HCT116 (cell line): ENCODE measurements around the gene ZNF543. TPM values are rescaled to one million over a fixed set of nuclear protein-coding genes. Genes with fewer than 3 reads are reported as not detected.

Experiments used
- ATAC-seq: fragments of 200-7000 bp; cut with Tn5 transposase; 2 replicates; pipeline ENCODE4 v1.9.1; 2020; ENCODE audit warnings: mild to moderate bottlenecking, moderate library complexity
- BruUV-seq: library from RNA; stranded (reverse); fragments of 400-500 nt; replicated peaks from 2 replicates; lab custom pipeline; 2021; lab: Mats Ljungman, UMichigan
- CTCF ChIA-PET: fragments of 300-600 bp; sonication (Branson Sonifier 250); formaldehyde crosslinking; loops from one replicate; lab custom pipeline; 2021; ENCODE audit warnings: antibody characterized with exemption; lab: Charles Lee
- POLR2A ChIA-PET: fragments of 300-600, 350-600 bp; sonication (Branson Sonifier 250); formaldehyde crosslinking; loops from one replicate; lab custom pipeline; 2021; ENCODE audit warnings: antibody characterized with exemption; lab: Charles Lee
- RAD21 ChIA-PET, 2 experiments: fragments of 300-600 bp; sonication (Branson Sonifier 250); formaldehyde crosslinking; loops; one replicate each; lab custom pipeline; 2023; ENCODE audit warnings: low total read pairs in 2 of 2; ENCODE audit not compliant: uncharacterized antibody in 2 of 2, unreplicated experiment in 2 of 2, low non-redundant PET in 1 of 2; lab: Charles Lee
- DNase-seq: peaks from one replicate; pipeline ENCODE4 v3.0.0-alpha.2; 2010; ENCODE audit warnings: low read depth, low spot score
- H2AFZ ChIP-seq: fragments of 200-600 bp; shearing (Covaris generic), sonication (generic); 2 replicates; pipeline ENCODE4 v1.6.1; 2017; ENCODE audit warnings: low read depth, mixed run types, mixed read lengths, antibody characterized with exemption, low read length; ENCODE audit not compliant: poor library complexity, severe bottlenecking
- H3K27ac ChIP-seq: 2 replicates; pipeline ENCODE4 v1.5.1; 2012; ENCODE audit warnings: low read depth, low read length
- H3K27me3 ChIP-seq: fragments of 200-600 bp; sonication (generic); 2 replicates; pipeline ENCODE4 v1.6.1; 2016; ENCODE audit warnings: mixed run types, low read length, mixed read lengths; ENCODE audit not compliant: insufficient read depth
- H3K36me3 ChIP-seq, 2 experiments: fragments of 200-500 bp in 1 of 2; fragments of 200-600 bp in 1 of 2; sonication (Bioruptor generic) in 1 of 2; sonication (generic) in 1 of 2; 2 replicates each; pipeline versions ENCODE4 v1.5.1 to v1.6.1; 2014 to 2016; ENCODE audit warnings: low read length in 2 of 2, inconsistent platforms in 1 of 2, mixed read lengths in 1 of 2, mixed run types in 1 of 2; ENCODE audit not compliant: insufficient read depth in 2 of 2, control insufficient read depth in 1 of 2
- H3K4me1 ChIP-seq, 2 experiments: fragments of 200-600 bp in 1 of 2; sonication (generic) in 1 of 2; 2 replicates each; pipeline versions ENCODE4 v1.5.1 to v1.6.1; 2012 to 2017; ENCODE audit warnings: low read length in 2 of 2, inconsistent platforms in 1 of 2, mild to moderate bottlenecking in 1 of 2, mixed read lengths in 1 of 2, mixed run types in 1 of 2, moderate library complexity in 1 of 2; ENCODE audit not compliant: insufficient read depth in 2 of 2, control insufficient read depth in 1 of 2
- H3K4me2 ChIP-seq: fragments of 200-600 bp; sonication (generic); 2 replicates; pipeline ENCODE4 v1.6.1; 2017; ENCODE audit warnings: mixed run types, low read length, mixed read lengths
- H3K4me3 ChIP-seq, 2 experiments: fragments of 200-600 bp in 1 of 2; sonication (generic) in 1 of 2; replicated peaks in 1 of 2; 2 replicates each; pipeline ENCODE4 v1.5.1; 2011 to 2016; ENCODE audit warnings: low read length in 2 of 2, control low read depth in 1 of 2, low read depth in 1 of 2, mild to moderate bottlenecking in 1 of 2, mixed read lengths in 1 of 2, mixed run types in 1 of 2
- H3K79me2 ChIP-seq: fragments of 200-600 bp; sonication (generic); 2 replicates; pipeline ENCODE4 v1.6.1; 2017; ENCODE audit warnings: mild to moderate bottlenecking, mixed run types, low read length, moderate library complexity, mixed read lengths; ENCODE audit not compliant: insufficient read depth
- H3K9ac ChIP-seq: fragments of 200-600 bp; sonication (generic); 2 replicates; pipeline ENCODE4 v1.6.1; 2016; ENCODE audit warnings: low read length, mixed read lengths
- H3K9me2 ChIP-seq: fragments of 200-600 bp; sonication (generic), shearing (Covaris generic); 2 replicates; pipeline ENCODE4 v1.6.1; 2017; ENCODE audit warnings: mixed run types, mild to moderate bottlenecking, moderate library complexity; ENCODE audit not compliant: insufficient read depth
- H3K9me3 ChIP-seq, 2 experiments: fragments of 200-500 bp in 1 of 2; fragments of 200-600 bp in 1 of 2; sonication (Bioruptor generic) in 1 of 2; sonication (generic) in 1 of 2; 2 replicates each; pipeline ENCODE4 v1.6.1; 2014 to 2017; ENCODE audit warnings: low read length in 2 of 2, mixed read lengths in 2 of 2, inconsistent platforms in 1 of 2, low read depth in 1 of 2, mild to moderate bottlenecking in 1 of 2, mixed run types in 1 of 2, moderate library complexity in 1 of 2; ENCODE audit not compliant: control insufficient read depth in 1 of 2, insufficient read depth in 1 of 2
- H4K20me1 ChIP-seq: fragments of 200-600 bp; sonication (generic), shearing (Covaris generic); 2 replicates; pipeline ENCODE4 v1.6.1; 2017; ENCODE audit warnings: mixed run types, mild to moderate bottlenecking, moderate library complexity; ENCODE audit not compliant: insufficient read depth
- ATF3 ChIP-seq: IDR thresholded peaks from 2 replicates; pipeline ENCODE4 v1.6.1; 2012
- CBX3 ChIP-seq: IDR thresholded peaks from 2 replicates; pipeline ENCODE4 v1.6.1; 2012; ENCODE audit warnings: low read depth
- CEBPB ChIP-seq: IDR thresholded peaks from 2 replicates; pipeline ENCODE4 v1.6.1; 2012; ENCODE audit warnings: low read depth
- CTCF ChIP-seq, 3 experiments: fragments of 200-600 bp in 1 of 3; sonication (generic) in 1 of 3; IDR thresholded peaks in 2 of 3; conservative IDR thresholded peaks in 1 of 3; 2 replicates each; pipeline ENCODE4 v1.5.1; 2012 to 2017; ENCODE audit warnings: low read depth in 2 of 3, low read length in 2 of 3, antibody characterized with exemption in 1 of 3, borderline replicate concordance in 1 of 3, control low read depth in 1 of 3, mild to moderate bottlenecking in 1 of 3, mixed read lengths in 1 of 3, mixed run types in 1 of 3, moderate library complexity in 1 of 3; ENCODE audit not compliant: insufficient read depth in 1 of 3
- EZH2 ChIP-seq: fragments of 200-600 bp; sonication (generic); IDR thresholded peaks from 2 replicates; pipeline ENCODE4 v1.6.1; 2017; ENCODE audit warnings: antibody characterized with exemption, mixed run types
- FOSL1 ChIP-seq: IDR thresholded peaks from 2 replicates; pipeline ENCODE4 v1.6.1; 2012; ENCODE audit warnings: low read depth
- JUND ChIP-seq: IDR thresholded peaks from 2 replicates; pipeline ENCODE4 v1.6.1; 2012
- MAX ChIP-seq: IDR thresholded peaks from 2 replicates; pipeline ENCODE4 v1.6.1; 2012
- RAD21 ChIP-seq: IDR thresholded peaks from 2 replicates; pipeline ENCODE4 v1.6.1; 2012; ENCODE audit warnings: low read depth, mild to moderate bottlenecking
- REST ChIP-seq: IDR thresholded peaks from 2 replicates; pipeline ENCODE4 v1.6.1; 2012; ENCODE audit warnings: low read depth
- SP1 ChIP-seq: IDR thresholded peaks from 2 replicates; pipeline ENCODE4 v1.6.1; 2012; ENCODE audit warnings: low read depth
- SRF ChIP-seq: IDR thresholded peaks from 2 replicates; pipeline ENCODE4 v1.6.1; 2012; ENCODE audit warnings: low read depth
- TCF7L2 ChIP-seq: IDR thresholded peaks from 2 replicates; pipeline ENCODE4 v1.7.0; 2011; ENCODE audit warnings: borderline replicate concordance, inconsistent platforms; ENCODE audit not compliant: insufficient read depth, insufficient read length; ENCODE audit errors: extremely low read depth
- YY1 ChIP-seq: IDR thresholded peaks from 2 replicates; pipeline ENCODE4 v1.6.1; 2011; ENCODE audit warnings: low read length, low read depth, moderate library complexity, mild to moderate bottlenecking; ENCODE audit not compliant: insufficient replicate concordance; ENCODE audit errors: extremely low read depth
- ZBTB33 ChIP-seq: IDR thresholded peaks from 2 replicates; pipeline ENCODE4 v1.6.1; 2011; ENCODE audit warnings: mild to moderate bottlenecking, low read length, moderate library complexity; ENCODE audit not compliant: insufficient replicate concordance; ENCODE audit errors: extremely low read depth
- ZFX ChIP-seq: fragments of 450-650 bp; IDR thresholded peaks from 2 replicates; pipeline ENCODE4 v1.6.1; 2017
- intact Hi-C: fragments of 100-400 bp; cut with micrococcal nuclease; formaldehyde crosslinking; loops from 2 replicates; pipeline ENCODE4 v1.10.0; 2022
- total RNA-seq: library from RNA; stranded (reverse); gene quantifications from one replicate; pipeline ENCODE4 v1.2.1, GENCODE V29; 2021; ENCODE audit not compliant: unreplicated experiment

The ZNF543 gene
- total RNA-seq, 1 experiment from 2014 or later = 7.6 TPM

GRCh38 chr19:57338877-57339276 is 18.6 kb downstream of the ZNF543 start:
- CTCF ChIA-PET = no interaction called here

More at GRCh38 chr19:57338877-57339276, 18.6 kb downstream of the ZNF543 start:
- no peaks in the 10 kb centered on the region for H3K9me3 ChIP-seq
- no peak overlapping the region for H3K27ac ChIP-seq
- no peaks in the 10 kb centered on the region for H4K20me1 ChIP-seq
- DNase-seq (no peak), ATAC-seq (no peak)
- ChIA-PET RAD21 (no interaction called here), POLR2A (no interaction called here)
- H3K9ac ChIP-seq = no peak overlapping the region
- no peak overlapping the region for H2AFZ ChIP-seq
- no peak overlapping the region for H3K4me2 ChIP-seq
- no peak overlapping the region for H3K4me3 ChIP-seq
- no peaks in the 10 kb centered on the region for H3K9me2 ChIP-seq
- H3K27me3 ChIP-seq = no peaks in the 10 kb centered on the region
- H3K4me1 ChIP-seq = no peaks in the 10 kb centered on the region
- no peaks in the 10 kb centered on the region for H3K79me2 ChIP-seq
- no TSS peak for BruUV-seq
- intact Hi-C loops = no loop called here
- TF ChIP-seq SP1 (no peak), RAD21 (no peak), ZFX (no peak), ZBTB33 (no peak), ATF3 (no peak), MAX (no peak), EZH2 (no peak), TCF7L2 (no peak), JUND (no peak), CEBPB (no peak), YY1 (no peak), CTCF (IDR thresholded peaks at IDR 0.05 in 2 of 3, conservative IDR thresholded peaks at IDR 0.05 in 1 of 3; ENCODE audit: borderline replicate concordance in 1 of 3, insufficient read depth in 1 of 3, low read depth in 2 of 3, low read length in 2 of 3) (no peak), SRF (no peak), CBX3 (no peak), REST (no peak), FOSL1 (no peak)
- no peaks in the 10 kb centered on the region for H3K36me3 ChIP-seq
